ENCODE data around the gene CHD5.

GRCh38 chr1:6077506-6077905, 102.6 kb downstream of the CHD5 start:
- no peak for TF ChIP-seq POLR2AphosphoS5 (IDR thresholded peaks at IDR 0.05; ENCODE audit: borderline replicate concordance, low read depth, low read length)
- TF ChIP-seq EZH2 (IDR thresholded peaks at IDR 0.05), result no peak
